Kasumi-1 (cell line): ENCODE results near the gene BAHCC1.
A peak's percentile ranks its signal among the peaks of the same experiment; 100 is the strongest.

ENCODE experiments used
- DNase-seq, 2 experiments: peaks; one replicate each; lab custom pipeline; 2025; lab: John Stamatoyannopoulos, UW

BAHCC1 gene

GRCh38 chr17:81398176-81398831 is 3.0 kb downstream of the BAHCC1 start:
- peak; percentile 66 to 76 for DNase-seq

GRCh38 chr17:81398832-81399411 is 3.7 kb downstream of the BAHCC1 start:
- DNase-seq = peak in 1 of 2 experiments; percentile 38

- DNase-seq = no peak
Observed at GRCh38 chr17:81399481-81400153, 4.4 kb downstream of the BAHCC1 start.

- DNase-seq = peak; percentile 73 to 78
Observed at GRCh38 chr17:81400154-81400977, 5.1 kb downstream of the BAHCC1 start.

- DNase-seq = peak; percentile 48 to 54
Observed at GRCh38 chr17:81400996-81401722, 5.9 kb downstream of the BAHCC1 start.

- peak; percentile 81 to 83 for DNase-seq
Observed at GRCh38 chr17:81401723-81402529, 6.7 kb downstream of the BAHCC1 start.

GRCh38 chr17:81402530-81402941 is 7.3 kb downstream of the BAHCC1 start:
- DNase-seq = no peak

- no peak for DNase-seq
Observed at GRCh38 chr17:81402981-81403467, 7.8 kb downstream of the BAHCC1 start.

- no peak for DNase-seq
Observed at GRCh38 chr17:81403671-81404534, 8.6 kb downstream of the BAHCC1 start.

GRCh38 chr17:81404558-81405165 is 9.4 kb downstream of the BAHCC1 start:
- no peak for DNase-seq

- no peak for DNase-seq
Observed at GRCh38 chr17:81405411-81405872, 10.2 kb downstream of the BAHCC1 start.

- DNase-seq = no peak
Observed at GRCh38 chr17:81406117-81406953, 11.1 kb downstream of the BAHCC1 start.

GRCh38 chr17:81408049-81408448 is 12.8 kb downstream of the BAHCC1 start:
- no peak for DNase-seq

- DNase-seq = no peak
Observed at GRCh38 chr17:81409190-81409935, 14.1 kb downstream of the BAHCC1 start.

- DNase-seq = no peak
Observed at GRCh38 chr17:81410852-81411251, 15.6 kb downstream of the BAHCC1 start.

- DNase-seq = no peak
Observed at GRCh38 chr17:81411305-81411704, 16.0 kb downstream of the BAHCC1 start.

GRCh38 chr17:81412490-81413093 is 17.3 kb downstream of the BAHCC1 start:
- no peak for DNase-seq
